A172 (cell line): Measurements from ENCODE around the gene DCST1. TPM values are rescaled to one million over a fixed set of nuclear protein-coding genes. Genes with fewer than 3 reads are reported as not detected.

ENCODE experiments used
- DNase-seq: peaks from one replicate; pipeline ENCODE4 v3.0.0-alpha.2; 2015; ENCODE audit warnings: low spot score
- total RNA-seq: library from RNA; depleted of rRNA; stranded (reverse); fragments of >200 nt; shearing (Covaris generic); gene quantifications from 2 replicates; pipeline ENCODE4 v1.2.3, GENCODE V29; 2014

Gene DCST1
- total RNA-seq, 1 experiment from 2014 or later: not detected

- no peak for DNase-seq
Measured at GRCh38 chr1:155073377-155074242, 40.0 kb downstream of the DCST1 start.

- DNase-seq: no peak
Measured at GRCh38 chr1:155075535-155075934, 41.9 kb downstream of the DCST1 start.

DNA sequence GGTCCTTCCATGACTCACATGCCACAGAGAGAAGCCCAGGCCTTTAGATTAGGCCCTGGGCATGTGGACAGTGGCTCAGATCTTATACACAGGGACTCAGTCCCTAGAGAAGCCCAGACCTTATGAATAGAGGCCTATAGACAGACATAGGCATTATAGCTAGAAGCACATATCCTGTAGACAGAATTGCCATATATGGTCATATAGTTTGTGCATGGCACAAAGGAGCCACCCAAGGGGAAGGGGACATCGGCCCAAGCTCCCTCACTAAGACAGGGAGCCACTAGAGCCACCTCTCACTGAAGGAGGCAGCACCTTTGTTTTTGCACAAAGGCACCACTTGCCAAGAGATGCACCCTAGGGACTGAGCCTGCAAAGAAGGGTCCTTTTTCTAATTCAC, 42.7 kb downstream of the DCST1 start:
- DNase-seq: no peak

DNA sequence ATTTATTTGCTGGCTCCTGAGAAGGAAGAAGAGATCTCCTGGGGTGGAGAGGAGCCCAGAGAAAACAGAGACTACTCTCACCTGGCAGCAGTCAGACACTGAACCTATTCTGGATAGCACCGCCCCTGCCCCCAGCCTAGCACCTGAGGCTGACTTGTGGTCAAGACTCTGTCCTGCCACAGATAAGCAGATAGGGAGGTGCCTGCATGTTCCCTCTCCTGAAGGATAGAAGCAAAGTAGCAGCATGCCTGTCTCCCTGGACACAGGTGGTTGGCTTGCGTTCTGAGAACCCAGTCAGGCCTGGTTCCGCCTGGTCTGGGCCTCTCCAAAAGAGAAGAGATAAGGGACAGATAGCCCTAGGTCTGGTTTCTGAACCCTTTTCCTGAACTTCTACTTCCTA, 43.7 kb downstream of the DCST1 start:
- no peak for DNase-seq

DNA sequence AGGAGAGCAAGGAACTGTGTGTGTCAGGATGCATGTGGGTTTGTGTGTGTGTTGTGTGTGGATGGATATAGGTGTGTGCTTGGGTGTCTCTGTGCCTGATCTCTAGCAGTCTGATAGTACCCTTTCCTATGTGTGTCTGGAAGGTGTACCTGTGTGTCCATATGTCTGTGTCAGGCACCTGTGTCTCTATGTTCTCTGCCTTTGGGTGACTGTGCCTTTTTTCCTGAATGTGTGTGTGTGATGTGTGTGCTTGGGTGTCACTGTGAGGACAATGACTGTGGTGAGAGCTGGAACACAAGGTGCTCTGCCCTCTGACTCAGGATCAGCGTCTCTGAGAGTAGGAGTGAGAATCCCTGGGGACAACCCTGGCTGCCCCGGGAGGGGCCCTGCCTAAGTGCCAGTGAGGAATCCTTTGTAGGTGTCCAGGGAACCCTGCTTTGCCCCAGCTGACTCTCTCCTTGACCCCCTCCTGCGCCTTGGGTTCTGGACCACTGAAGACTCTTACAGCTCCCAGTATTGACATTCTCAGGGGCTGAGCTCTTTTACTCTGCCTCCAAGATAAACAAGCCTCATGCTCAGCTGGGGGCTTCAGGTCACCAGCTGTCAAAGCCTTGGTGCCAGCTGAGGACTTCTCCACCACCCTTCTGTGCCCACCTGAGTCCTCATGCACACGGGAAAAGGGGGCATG, 44.3 kb downstream of the DCST1 start:
- DNase-seq: no peak

- no peak for DNase-seq
Measured at GRCh38 chr1:155078469-155079209, 45.0 kb downstream of the DCST1 start, which contains the start of gene EFNA3. EFNA3 (plus strand) TSS chr1:155078837; CDS start chr1:155078942, 105 bp downstream.

DNA sequence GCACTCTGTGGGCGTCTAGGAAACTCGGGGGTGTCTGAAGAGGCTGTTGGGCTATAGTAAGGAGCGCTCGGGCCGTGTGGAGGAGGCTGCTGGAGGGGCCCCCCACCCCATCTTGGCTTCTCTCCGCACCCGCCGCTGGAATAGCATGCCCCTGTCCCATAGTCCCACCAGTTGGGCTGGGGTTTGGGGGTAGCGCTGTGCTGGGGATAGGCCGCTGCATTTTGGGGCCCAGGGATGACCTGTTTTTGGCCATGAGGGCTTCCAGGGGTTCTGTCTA, 45.5 kb downstream of the DCST1 start:
- DNase-seq: no peak

DNA sequence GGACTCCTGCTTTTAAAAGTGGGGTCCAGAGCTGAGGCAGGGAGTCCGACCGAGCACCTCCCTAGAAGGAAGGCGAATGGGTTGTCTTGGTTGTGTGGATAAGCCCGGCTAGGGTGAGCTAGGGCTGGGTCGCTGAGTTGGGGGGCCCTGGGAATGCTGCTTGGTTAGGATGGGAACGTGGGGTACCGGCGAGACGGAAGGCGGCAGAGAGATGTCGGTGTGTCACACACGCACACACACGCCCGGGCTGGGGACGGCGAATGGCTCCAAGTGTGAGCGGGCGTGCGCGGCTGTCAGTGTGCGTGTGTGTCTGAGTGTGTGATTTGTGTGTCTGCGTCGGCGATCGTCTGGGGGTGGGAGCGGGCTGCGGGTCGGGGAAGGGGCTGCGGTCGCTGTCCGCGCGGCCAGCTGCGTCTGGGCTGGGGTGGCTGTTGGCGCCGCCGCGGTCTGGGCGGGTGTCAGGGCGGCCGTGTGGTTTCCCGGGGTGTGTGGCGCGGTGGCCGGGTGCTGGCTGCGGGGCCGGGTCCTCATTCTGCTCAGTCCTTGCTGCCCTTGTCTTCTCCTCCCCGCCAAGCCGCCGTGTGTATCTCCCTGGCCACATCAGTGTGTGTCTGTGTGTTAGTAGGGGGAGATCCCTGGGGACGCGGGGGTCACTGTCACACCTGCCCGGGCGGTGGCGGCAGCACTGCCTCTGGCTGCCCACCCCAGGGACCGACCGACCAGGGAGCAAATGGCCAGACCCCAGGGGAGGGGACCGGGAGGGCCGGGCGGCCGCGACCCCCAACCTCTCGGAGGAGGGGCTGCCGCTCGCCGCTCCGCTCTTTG, 46.1 kb downstream of the DCST1 start:
- no peak for DNase-seq

GRCh38 chr1:155080312-155081228, 46.9 kb downstream of the DCST1 start:
- no peak for DNase-seq

- no peak for DNase-seq
Measured at GRCh38 chr1:155081472-155082300, 48.1 kb downstream of the DCST1 start.

GRCh38 chr1:155082301-155083051, 48.9 kb downstream of the DCST1 start:
- DNase-seq: no peak

DNA sequence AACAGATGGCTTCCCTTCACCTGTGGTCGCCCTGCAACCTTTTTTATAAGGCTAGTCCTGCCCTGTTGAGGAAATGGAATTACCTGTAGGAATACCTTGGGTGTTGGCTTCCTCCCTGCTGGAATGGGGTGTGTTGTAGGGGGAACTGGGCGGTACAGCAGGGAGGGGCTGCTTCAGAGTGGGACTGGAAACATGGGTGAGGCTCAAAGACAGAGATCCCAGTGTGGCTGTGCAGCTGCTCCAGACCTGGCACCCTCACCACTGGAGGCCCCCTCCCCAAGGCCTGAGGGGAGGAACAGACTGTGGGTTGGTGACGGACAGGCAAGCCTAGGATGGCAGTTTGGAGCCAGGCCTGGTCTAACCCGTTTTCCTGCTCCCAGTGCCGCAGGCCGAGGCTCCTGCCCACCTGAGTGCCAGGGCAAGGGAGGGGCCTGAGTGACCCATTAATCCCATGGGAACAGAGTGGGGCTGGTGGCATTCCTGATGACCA, 49.5 kb downstream of the DCST1 start:
- DNase-seq: no peak

- DNase-seq: peak; percentile 60
Measured at GRCh38 chr1:155083865-155084721, 50.5 kb downstream of the DCST1 start.

DNA sequence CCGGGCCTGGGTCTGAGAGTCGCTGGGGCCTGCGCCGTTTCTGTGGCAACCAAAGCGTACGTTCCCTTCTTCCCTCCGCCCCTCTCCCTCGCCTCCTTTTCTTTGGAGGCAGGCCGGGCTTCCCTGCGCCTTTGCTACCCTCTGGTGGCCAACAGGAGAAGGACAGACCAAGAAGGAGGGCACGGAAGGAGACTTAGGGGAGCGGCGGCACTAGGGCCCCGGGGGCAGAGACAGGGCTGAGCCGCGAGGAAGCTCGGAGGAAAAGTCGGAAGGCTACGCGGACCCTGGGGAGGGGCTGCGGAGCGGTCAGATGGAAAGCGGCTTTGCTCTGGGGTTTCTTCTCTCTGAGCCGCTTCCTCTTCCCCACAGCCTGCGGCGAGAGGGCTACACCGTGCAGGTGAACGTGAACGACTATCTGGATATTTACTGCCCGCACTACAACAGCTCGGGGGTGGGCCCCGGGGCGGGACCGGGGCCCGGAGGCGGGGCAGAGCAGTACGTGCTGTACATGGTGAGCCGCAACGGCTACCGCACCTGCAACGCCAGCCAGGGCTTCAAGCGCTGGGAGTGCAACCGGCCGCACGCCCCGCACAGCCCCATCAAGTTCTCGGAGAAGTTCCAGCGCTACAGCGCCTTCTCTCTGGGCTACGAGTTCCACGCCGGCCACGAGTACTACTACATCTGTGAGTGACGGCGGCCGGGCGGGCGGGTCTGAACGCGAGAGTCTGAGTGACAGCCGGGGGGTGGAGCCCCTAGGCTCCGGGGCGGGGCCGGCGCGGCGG, 51.3 kb downstream of the DCST1 start:
- DNase-seq: peak; percentile 92

- peak; percentile 79 for DNase-seq
Measured at GRCh38 chr1:155085504-155086127, 52.0 kb downstream of the DCST1 start.

DNA sequence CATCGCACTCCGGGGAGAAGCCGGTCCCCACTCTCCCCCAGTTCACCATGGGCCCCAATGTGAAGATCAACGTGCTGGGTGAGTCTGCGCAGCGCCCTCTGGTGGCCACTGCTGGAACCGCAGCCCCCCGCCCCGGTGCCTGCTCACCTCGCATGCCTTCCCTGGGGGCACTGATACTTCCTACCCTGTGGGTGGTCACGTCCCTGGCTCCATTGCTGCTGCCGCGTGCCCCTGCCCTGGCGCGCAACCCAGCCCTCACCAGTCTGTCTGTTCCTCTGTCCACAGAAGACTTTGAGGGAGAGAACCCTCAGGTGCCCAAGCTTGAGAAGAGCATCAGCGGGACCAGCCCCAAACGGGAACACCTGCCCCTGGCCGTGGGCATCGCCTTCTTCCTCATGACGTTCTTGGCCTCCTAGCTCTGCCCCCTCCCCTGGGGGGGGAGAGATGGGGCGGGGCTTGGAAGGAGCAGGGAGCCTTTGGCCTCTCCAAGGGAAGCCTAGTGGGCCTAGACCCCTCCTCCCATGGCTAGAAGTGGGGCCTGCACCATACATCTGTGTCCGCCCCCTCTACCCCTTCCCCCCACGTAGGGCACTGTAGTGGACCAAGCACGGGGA, 52.6 kb downstream of the DCST1 start:
- peak; percentile 63 for DNase-seq
